A549 (cell line): ENCODE results near the gene RBP3.
"Not testable (repeated sequence)": the region's sequence is repeated elsewhere in the genome, so short reads cannot be mapped to it uniquely, and the experiment has no call there.

Experiments
- BHLHE40 ChIP-seq: IDR thresholded peaks from 2 replicates; pipeline ENCODE4 v1.6.1; 2012; ENCODE audit warnings: low read depth, low read length, inconsistent platforms
- CTCF ChIP-seq: fragments of >200 bp; sonication (Bioruptor Twin); formaldehyde crosslinking; IDR thresholded peaks from 3 replicates; pipeline ENCODE4 v1.5.1; 2016
- POLR2AphosphoS2 ChIP-seq: conservative IDR thresholded peaks from 2 replicates; pipeline ENCODE4 v1.6.1; 2012; ENCODE audit warnings: low read length, improper control_type of control experiment, inconsistent platforms
- REST ChIP-seq: fragments of 200-600 bp; sonication (generic); IDR thresholded peaks from 2 replicates; pipeline ENCODE4 v1.6.1; 2016; ENCODE audit warnings: antibody characterized with exemption, mild to moderate bottlenecking, moderate library complexity
- USF2 ChIP-seq: fragments of 450-650 bp; IDR thresholded peaks from 2 replicates; pipeline ENCODE4 v1.6.1; 2014; ENCODE audit warnings: antibody characterized with exemption

DNA sequence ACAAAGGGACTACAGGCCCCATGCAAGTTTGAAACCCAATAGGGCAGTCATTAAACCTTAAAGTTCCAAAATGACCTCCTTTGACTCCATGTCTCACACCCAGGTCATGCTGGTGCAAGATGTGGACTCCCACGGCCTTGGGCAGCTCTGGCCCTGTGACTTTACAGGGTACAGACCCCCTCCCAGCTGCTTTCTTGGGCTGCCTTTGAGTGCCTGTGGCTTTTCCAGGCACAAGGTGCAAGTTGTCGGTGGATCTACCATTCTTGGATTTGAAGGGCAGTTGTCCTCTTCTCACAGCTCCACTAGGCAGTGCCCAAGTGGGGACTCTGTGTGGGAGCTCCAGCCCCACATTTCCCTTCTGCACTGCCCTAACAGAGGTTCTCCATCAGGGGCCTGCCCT, 37.9 kb downstream of the RBP3 start:
- TF ChIP-seq CTCF, BHLHE40, REST, POLR2AphosphoS2, USF2: not testable (repeated sequence)
